H1 (cell line): ENCODE data around the gene VAX1.

Source experiments
- EP300 ChIP-seq, 2 experiments: IDR thresholded peaks; 1 replicate in 1 of 2; 2 replicates in 1 of 2; pipeline ENCODE4 v1.6.1; 2011 to 2012; ENCODE audit warnings: low read depth in 2 of 2, low read length in 2 of 2, mild to moderate bottlenecking in 2 of 2, borderline replicate concordance in 1 of 2, inconsistent platforms in 1 of 2, moderate library complexity in 1 of 2
- SP1 ChIP-seq: IDR thresholded peaks from 2 replicates; pipeline ENCODE4 v1.6.1; 2011; ENCODE audit warnings: low read depth, low read length
- YY1 ChIP-seq: IDR thresholded peaks from 2 replicates; pipeline ENCODE4 v1.6.1; 2011; ENCODE audit warnings: low read depth, mild to moderate bottlenecking, low read length

DNA sequence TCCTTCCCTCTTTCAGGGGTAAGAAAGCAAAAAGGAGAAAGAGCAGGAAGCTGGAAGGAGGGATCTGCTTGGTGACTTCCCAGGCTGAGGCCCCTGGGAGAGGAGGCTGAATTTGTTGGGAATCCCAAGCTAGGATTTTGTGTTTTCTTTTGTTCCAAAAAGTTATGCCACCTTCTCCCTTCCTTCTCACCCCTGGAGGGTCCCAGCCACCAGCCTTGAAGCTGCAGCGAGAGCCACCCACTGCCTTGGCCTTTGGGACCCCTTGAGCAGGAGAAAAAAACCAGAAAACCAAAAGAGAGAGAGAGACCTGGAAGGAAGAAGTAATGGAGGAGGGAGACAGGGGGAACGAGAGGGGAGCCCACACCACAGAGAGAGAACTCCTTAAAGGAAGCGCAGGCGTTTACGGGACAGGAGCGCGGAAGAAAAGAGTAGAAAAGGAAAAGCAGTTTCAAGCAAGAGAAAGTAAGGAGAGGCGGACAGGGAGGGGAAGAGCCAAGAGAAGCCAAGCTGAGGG is 7.2 kb downstream of the VAX1 start:
- TF ChIP-seq SP1: no peak
- no peak for TF ChIP-seq EP300 (IDR thresholded peaks at IDR 0.05; ENCODE audit: borderline replicate concordance in 1 of 2, low read depth in 2 of 2, low read length in 2 of 2)
- no peak for TF ChIP-seq YY1
